ENCODE data around the gene COL16A1.

Gene COL16A1

GRCh38 chr1:31723828-31724359 is 20.1 kb upstream of the COL16A1 start:
- TF ChIP-seq ZNF558 (tag by site-specific recombination; IDR thresholded peaks at IDR 0.05) (0 out of 2 replicates have a peak, but pooled peaks have one; percentile 32), ZNF133 (tag by site-specific recombination; IDR thresholded peaks at IDR 0.05) (no peak), ZNF514 (tag by site-specific recombination; IDR thresholded peaks at IDR 0.05) (no peak), ZNF24 (tag by site-specific recombination; IDR thresholded peaks at IDR 0.05) (0 out of 2 replicates have a peak, but pooled peaks have one; percentile 47), SP7 (tag by site-specific recombination; IDR thresholded peaks at IDR 0.05) (peak; percentile 53; the same call in 1 of the 2 replicates), ZNF394 (tag by site-specific recombination; IDR thresholded peaks at IDR 0.05; ENCODE audit: borderline replicate concordance) (peak; percentile 43; the same call in 1 of the 2 replicates), YY2 (tag by site-specific recombination; IDR thresholded peaks at IDR 0.05) (no peak), SETDB1 (IDR thresholded peaks at IDR 0.05; ENCODE audit: insufficient read length, low read length) (no peak), ZNF140 (tag by site-specific recombination; IDR thresholded peaks at IDR 0.05) (no peak), EGR2 (tag by site-specific recombination; IDR thresholded peaks at IDR 0.05; ENCODE audit: low read depth) (peak; percentile 93), ZBTB17 (tag by site-specific recombination; IDR thresholded peaks at IDR 0.05) (peak; percentile 61), ZFHX2 (tag by site-specific recombination; conservative IDR thresholded peaks at IDR 0.05) (peak; percentile 94), KLF1 (tag by site-specific recombination; IDR thresholded peaks at IDR 0.05) (0 out of 2 replicates have a peak, but pooled peaks have one; percentile 24), ZNF280C (tag by site-specific recombination; IDR thresholded peaks at IDR 0.05) (no peak), ZNF600 (tag by site-specific recombination; IDR thresholded peaks at IDR 0.05) (peak; percentile 86), REST (tag by site-specific recombination; IDR thresholded peaks at IDR 0.05) (peak; percentile 97), TCF7L2 (IDR thresholded peaks at IDR 0.05; ENCODE audit: borderline replicate concordance, low read depth, low read length) (no peak), ZNF660 (tag by site-specific recombination; IDR thresholded peaks at IDR 0.05) (0 out of 2 replicates have a peak, but pooled peaks have one; percentile 37), ZNF16 (tag by site-specific recombination; IDR thresholded peaks at IDR 0.05; ENCODE audit: low read depth) (no peak)
- H3K36me3 ChIP-seq (ENCODE audit: control insufficient read depth in 2 of 2, insufficient read depth in 1 of 2, low read length in 2 of 2): peaks cover 0 to 18% of the 10 kb centered on the region in 2 experiments; a peak in 2 of 3 replicates
- no peak overlapping the region for H3K27ac ChIP-seq (ENCODE audit: extremely low read depth, low read depth, low read length)
- no peaks in the 10 kb centered on the region for H3K9me3 ChIP-seq (ENCODE audit: control insufficient read depth, insufficient read depth, low read depth, low read length)
- no peaks in the 10 kb centered on the region for H3K4me1 ChIP-seq (ENCODE audit: control insufficient read depth, insufficient read depth, low read length)
- no peak overlapping the region for H3K4me3 ChIP-seq (ENCODE audit: low read depth, low read length)
- ChIA-PET POLR2A (no interaction called here), CTCF (interaction anchor here (3.1 kb wide), 1 partner anchor 7 kb away, joined by 21 read pairs; no protein-coding TSS in a partner anchor)

- H3K36me3 ChIP-seq (ENCODE audit: control insufficient read depth in 2 of 2, insufficient read depth in 1 of 2, low read length in 2 of 2): no peaks in the 10 kb centered on the region
- H3K9me3 ChIP-seq (ENCODE audit: control insufficient read depth, insufficient read depth, low read depth, low read length): no peaks in the 10 kb centered on the region
- ChIA-PET POLR2A (no interaction called here), CTCF (interaction anchor here (1.3 to 7.7 kb wide), 4 partner anchors 10 to 54 kb away, joined by 4 to 77 read pairs (median 14); no protein-coding TSS in a partner anchor)
- no peak overlapping the region for H3K27ac ChIP-seq (ENCODE audit: extremely low read depth, low read depth, low read length)
- H3K4me1 ChIP-seq (ENCODE audit: control insufficient read depth, insufficient read depth, low read length): no peaks in the 10 kb centered on the region
- H3K4me3 ChIP-seq (ENCODE audit: low read depth, low read length): no peak overlapping the region
- TF ChIP-seq BCL11B (tag by site-specific recombination; IDR thresholded peaks at IDR 0.05; ENCODE audit: low read depth): no peak
- no peak for TF ChIP-seq PRDM10 (tag by site-specific recombination; IDR thresholded peaks at IDR 0.05)
- TF ChIP-seq GLIS2 (tag by site-specific recombination; IDR thresholded peaks at IDR 0.05): no peak
- TF ChIP-seq ZFP41 (tag by site-specific recombination; IDR thresholded peaks at IDR 0.05; ENCODE audit: borderline replicate concordance): no peak
- no peak for TF ChIP-seq ZNF776 (tag by site-specific recombination; IDR thresholded peaks at IDR 0.05; ENCODE audit: borderline replicate concordance)
- TF ChIP-seq ZNF335 (tag by site-specific recombination; conservative IDR thresholded peaks at IDR 0.05): no peak
- TF ChIP-seq ZNF658 (tag by site-specific recombination; IDR thresholded peaks at IDR 0.05): no peak
- TF ChIP-seq ZNF223 (tag by site-specific recombination; IDR thresholded peaks at IDR 0.05): no peak
Observed at GRCh38 chr1:31718327-31718897, 14.6 kb upstream of the COL16A1 start.
